ENCODE measurements around the gene DIDO1. TPM values are rescaled to one million over a fixed set of nuclear protein-coding genes. Genes with fewer than 3 reads are reported as not detected.
A peak's percentile ranks its signal among the peaks of the same experiment; 100 is the strongest.

DIDO1 gene
- total RNA-seq, 1 donor = 66.5 TPM

GRCh38 chr20:62951896-62952372 is 25.6 kb upstream of the DIDO1 start:
- DNase-seq (ENCODE audit: low read depth in 2 of 3, low spot score in 2 of 3) = no peak

GRCh38 chr20:62951143-62951895 is 25.0 kb upstream of the DIDO1 start:
- no peak for DNase-seq (ENCODE audit: low read depth in 2 of 3, low spot score in 2 of 3)

DNA sequence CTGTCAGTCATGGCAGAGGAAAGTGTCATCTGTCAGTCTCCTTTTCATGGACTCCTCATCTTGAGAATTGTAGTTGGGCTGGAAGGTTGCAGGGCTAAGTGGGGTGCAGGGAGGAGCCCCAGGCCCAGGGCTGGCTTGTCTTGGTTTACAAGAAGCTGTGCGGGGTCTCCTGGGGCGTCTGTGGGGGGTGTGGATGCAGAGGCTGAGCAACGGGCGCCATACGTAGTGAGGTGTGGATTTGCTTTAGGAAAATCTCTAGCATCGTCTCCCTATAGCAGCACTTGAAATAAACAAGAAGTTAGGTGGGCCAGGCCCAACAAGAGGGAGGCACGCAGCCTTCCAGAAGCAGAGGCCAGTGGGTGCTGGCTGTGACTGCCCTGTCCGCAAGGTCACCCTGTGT is 24.4 kb upstream of the DIDO1 start:
- no peak for DNase-seq (ENCODE audit: low read depth in 2 of 3, low spot score in 2 of 3)

DNA sequence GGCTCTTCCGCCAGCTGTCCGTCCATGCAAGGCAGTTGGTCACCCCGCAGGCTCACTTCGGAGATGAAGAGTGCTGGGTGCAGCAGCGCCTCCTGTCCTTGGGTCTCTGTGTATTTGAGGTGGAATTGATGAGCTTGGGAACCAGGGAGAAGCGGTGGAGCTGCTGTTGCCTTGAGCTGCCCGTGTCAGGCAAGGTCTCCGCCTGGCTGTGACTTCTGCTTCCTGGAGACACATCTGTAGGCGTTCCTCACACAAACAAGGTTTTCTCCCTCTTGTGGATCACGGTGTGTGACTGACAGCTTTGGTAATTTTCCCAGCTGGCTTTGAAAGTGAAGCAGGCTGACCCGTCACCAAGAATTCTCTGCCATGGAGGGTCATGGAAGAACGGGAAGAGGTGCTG is 23.7 kb upstream of the DIDO1 start:
- DNase-seq (ENCODE audit: low read depth in 2 of 3, low spot score in 2 of 3) = no peak

DNA sequence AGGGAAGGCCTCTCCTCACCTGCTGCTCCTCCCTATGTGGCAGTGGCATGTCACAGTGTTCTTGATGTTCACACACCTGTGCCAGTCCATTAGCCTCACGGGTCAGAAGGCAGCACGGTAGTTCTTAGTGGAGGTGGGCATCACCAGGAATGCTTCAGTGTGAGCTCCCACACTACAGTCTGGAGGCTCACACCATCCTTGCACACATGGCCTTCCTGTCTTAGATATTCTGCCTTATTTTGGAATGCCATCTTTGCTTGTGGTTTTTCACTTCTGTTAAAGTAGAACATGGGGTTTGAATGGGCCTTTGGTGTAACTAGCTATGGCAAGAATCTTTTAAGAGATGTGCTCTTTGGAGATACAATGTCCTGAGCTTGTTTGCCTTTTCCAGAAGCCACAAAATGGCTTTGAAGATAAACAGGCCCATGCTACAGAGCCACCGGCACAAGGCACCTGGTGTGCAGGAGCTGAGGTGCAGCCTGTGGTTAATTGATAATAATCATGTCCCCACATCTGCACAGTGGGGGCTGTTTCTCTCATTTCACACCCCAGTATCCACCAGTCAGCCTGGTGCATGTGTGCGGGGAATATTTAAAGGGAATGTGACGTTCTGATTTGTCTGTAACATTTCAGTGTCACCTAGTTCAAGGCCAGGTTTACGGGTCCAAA is 23.0 kb upstream of the DIDO1 start:
- DNase-seq (ENCODE audit: low read depth in 2 of 3, low spot score in 2 of 3) = no peak

GRCh38 chr20:62947532-62948300 is 21.4 kb upstream of the DIDO1 start:
- no peak for DNase-seq (ENCODE audit: low read depth in 2 of 3, low spot score in 2 of 3)

DNA sequence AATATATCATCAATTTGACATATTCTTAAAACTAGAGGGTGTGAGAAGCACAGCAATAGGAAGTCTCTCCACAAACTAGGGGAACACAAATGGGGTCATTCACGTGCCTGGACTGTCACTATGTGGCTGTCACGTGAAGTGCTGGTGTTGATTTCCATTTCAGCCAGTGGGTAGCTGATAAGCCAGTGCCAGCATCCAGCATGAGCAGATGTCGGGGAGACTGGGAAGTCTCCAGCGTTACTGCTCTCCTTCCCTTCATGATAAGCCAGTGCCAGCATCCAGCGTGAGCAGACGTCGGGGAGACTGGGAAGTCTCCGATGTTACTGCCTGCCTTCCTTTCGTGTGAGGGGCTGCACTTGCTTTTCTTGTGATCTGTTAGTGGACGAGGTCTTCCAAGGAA is 20.6 kb upstream of the DIDO1 start:
- DNase-seq (ENCODE audit: low read depth in 2 of 3, low spot score in 2 of 3) = no peak

DNA sequence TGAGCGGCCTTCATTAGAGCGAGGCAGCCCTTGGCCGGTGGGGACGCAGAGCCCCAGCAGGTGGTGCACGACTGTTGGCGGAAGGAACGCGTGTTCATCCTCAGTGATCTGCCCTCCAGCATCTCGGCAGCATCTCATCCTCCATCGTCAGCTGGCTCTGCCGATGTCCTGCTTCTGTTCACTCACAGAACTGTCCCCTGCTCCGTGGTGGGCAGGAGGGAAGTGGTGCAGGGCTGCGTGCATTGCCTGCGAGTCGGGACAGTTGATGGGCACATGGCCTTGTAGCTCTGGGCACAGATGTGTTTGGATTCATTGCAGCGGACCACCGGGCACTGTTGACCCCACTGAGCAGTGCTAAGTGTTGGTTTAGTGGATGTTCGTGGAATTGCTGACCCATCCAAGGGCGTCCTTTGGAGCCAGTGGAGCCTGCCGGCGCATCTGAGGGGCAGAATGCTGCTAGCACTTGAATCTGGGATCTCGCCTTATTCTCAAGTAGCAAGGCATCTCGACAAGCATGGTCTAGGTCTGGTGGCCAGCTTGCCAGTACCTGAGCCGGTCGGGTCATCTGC is 19.6 kb upstream of the DIDO1 start:
- DNase-seq (ENCODE audit: low read depth in 2 of 3, low spot score in 2 of 3) = no peak

- no peak for DNase-seq (ENCODE audit: low read depth in 2 of 3, low spot score in 2 of 3)
These were observed 18.4 kb upstream of the DIDO1 start for GRCh38 chr20:62944746-62945145.

- DNase-seq (ENCODE audit: low read depth in 2 of 3, low spot score in 2 of 3) = no peak
These were observed 17.9 kb upstream of the DIDO1 start for GRCh38 chr20:62944184-62944583.

GRCh38 chr20:62943396-62943795 is 17.1 kb upstream of the DIDO1 start:
- DNase-seq (ENCODE audit: low read depth in 2 of 3, low spot score in 2 of 3) = no peak

DNA sequence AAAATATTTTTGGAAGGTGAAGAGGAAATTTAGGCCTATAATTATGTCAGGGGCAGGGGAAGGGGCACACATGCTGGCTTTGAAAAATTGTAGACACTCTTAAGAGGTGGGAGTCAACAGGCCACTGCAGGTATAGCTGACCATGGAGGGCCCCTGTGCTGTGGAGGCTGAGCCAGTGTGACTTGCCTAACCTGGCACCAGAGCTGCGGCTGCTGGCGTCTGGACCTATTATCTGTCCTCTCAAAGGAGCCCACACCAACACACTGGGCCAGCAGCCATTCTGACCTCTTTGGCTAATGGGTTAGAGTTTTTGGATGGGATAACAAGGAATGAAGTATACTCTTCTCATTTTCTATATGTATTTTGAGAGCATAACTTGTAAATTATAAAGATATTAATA is 16.2 kb upstream of the DIDO1 start:
- DNase-seq (ENCODE audit: low read depth in 2 of 3, low spot score in 2 of 3) = no peak

DNA sequence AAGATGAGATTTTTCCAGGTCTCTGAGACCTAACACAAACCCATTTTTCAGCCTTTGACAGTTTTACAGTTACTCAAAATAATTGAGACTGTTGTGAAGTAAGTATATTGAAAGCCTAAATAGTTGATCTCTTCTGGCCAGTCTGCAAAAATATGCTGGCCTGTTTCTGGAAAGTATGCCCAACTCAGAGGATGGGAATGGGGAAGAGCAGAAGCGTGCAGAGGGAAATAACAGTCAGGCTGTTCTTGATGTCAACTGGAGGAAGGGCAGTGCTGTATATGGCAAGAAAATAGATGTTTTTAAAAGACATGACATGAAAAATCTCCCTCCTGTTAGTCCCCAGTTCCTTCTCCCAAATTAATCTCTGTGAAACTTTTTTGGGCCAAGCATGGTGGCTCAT is 15.5 kb upstream of the DIDO1 start:
- no peak for DNase-seq (ENCODE audit: low read depth in 2 of 3, low spot score in 2 of 3)

DNA sequence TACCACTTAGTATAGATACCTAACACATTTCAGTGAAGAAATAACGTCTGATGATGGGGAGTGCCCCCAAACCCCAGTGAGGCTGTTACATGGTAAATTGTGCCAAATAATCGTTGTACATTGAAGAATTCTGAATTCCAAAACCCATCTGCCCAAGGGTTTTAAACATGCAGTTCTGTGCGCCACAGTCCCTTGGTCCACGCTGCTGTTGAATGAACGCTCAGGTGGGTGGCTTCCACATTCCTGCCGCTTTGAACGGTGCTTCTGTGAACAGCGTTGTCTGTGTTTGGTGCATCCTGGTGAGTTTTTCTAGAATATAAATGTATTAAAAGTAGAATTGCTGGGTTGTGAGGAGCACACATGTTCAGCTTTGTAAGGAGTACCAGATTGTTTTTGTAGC is 14.6 kb upstream of the DIDO1 start:
- no peak for DNase-seq (ENCODE audit: low read depth in 2 of 3, low spot score in 2 of 3)

- DNase-seq (ENCODE audit: low read depth in 2 of 3, low spot score in 2 of 3) = peak in 2 of 3 donors; percentile 54 to 65
These were observed 12.0 kb upstream of the DIDO1 start, which contains the start of gene GID8 for GRCh38 chr20:62938105-62938888. Gene GID8 (plus strand): TSS chr20:62938147. CDS start chr20:62941503, 3,356 bp downstream.

DNA sequence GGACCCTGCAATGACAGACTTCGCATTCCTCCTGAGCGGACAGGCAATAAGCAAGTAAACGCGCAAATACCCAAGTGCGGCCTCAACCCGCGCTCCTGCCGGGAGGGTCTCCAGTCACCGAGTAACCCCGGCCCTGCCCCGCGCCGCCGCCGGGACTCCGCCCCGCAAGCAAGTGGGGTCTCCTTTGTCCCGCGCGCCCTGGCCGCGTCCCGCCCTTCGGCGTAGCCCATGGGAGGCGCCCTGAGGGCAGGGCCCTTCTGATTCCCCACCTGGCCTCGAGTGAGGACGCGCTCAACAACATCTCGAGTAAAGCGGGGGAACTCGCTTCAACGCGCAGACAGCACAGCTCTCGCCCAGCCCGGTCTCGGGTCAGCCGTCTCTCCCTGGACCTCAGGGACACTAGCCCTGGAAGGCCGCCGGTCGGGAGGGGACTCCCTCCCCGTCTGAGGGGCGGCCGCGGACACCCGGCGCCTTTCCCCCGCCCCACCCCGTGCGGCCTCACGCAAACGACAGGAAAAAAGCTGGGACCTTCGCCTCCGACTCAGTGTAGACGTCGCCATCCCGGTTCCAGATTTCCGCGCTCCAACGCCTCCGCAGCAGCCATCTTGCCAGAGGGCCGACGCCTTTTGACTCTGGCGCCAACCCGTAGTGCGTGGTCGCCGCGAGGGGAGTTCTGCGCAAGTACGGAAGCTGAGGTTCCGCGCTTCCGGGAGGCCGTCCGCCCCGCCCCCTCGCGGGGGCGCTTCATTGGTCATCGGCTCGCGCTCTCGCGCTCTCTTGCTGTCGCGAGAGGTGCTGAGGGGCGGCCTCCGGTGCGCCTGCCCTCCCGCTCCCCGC is 11.2 kb upstream of the DIDO1 start:
- peak; percentile 93 to 96 (median 95) for DNase-seq (ENCODE audit: low read depth in 2 of 3, low spot score in 2 of 3)

DNA sequence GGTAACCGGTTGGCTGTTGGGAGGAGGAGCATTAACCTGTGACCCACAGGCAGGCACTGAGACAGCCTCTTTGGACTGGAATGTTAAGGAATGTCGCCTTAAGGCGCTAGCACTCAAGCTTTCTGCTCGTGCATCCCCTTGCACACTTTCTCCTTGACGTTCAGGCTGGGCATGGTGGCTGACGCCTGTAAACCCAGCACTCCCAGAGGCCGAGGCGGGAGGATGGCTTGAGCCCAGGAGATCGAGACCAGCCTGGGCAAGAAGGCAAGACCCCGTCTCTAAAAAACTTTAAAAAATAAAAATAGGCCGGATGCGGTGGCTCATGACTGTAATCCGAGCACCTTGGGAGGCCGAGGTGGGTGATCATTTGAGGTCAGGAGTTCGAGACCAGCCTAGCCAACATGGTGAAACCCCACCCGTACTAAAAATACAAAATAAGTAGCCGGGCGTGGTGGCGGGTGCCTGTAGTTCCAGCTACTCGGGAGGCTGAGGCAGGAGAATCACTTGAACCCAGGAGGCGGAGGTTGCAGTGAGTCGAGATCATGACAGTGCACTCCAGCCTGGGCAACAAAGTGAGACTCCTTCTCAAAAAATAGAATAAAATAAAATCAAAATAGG is 9.8 kb upstream of the DIDO1 start:
- no peak for DNase-seq (ENCODE audit: low read depth in 2 of 3, low spot score in 2 of 3)

DNA sequence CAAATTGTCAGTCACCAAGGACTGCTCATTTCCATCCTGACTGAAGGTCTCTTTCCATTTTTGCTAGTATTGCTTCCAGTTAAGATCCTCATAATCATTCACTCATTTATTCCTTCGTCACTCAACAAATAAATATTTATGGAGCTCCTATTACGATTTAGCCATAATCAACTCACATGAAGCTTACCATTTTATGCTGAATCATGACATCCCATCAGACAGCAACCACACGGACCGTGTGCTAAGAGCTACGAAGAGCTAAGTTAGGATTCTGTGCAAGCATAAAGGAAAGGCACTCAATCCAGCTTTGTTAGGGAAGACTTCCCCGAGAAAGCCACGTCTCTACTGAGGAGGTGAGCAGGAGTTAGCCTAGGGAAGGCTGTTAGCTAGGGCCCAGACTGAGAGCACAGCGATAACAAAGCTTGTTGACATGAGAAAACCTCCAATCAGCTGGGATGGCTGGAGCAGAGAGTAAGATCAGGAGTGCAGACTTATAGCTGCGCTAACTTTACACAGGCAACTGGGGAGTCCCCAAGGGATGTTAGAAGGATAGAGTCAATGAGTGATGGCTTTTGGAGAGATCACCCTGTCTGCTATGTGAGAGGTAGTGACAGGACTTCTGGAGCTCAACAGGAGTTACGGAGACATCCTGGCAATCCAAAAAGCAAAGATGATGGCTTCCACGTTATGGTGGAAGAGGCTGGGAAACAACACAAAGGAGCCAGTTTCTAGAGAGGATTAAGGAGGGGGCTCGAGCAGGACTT is 9.1 kb upstream of the DIDO1 start:
- no peak for DNase-seq (ENCODE audit: low read depth in 2 of 3, low spot score in 2 of 3)

All from hematopoietic multipotent progenitor cell (in vitro differentiated cells).